H4 (cell line): Measurements from ENCODE around the gene PNKP. TPM values are rescaled to one million over a fixed set of nuclear protein-coding genes. Genes with fewer than 3 reads are reported as not detected.
A peak's percentile ranks its signal among the peaks of the same experiment; 100 is the strongest.

ENCODE experiments used
- DNase-seq: peaks from one replicate; pipeline ENCODE4 v3.0.0-alpha.2; 2015; ENCODE audit warnings: low spot score
- total RNA-seq: library from RNA; depleted of rRNA; stranded (reverse); fragments of >200 nt; shearing (Covaris generic); gene quantifications from 2 replicates; pipeline ENCODE4 v1.2.3, GENCODE V29; 2014

The PNKP gene
- total RNA-seq, 1 experiment from 2014 or later: 20.5 TPM

GRCh38 chr19:49860336-49861102 is 6.9 kb downstream of the PNKP start:
- no peak for DNase-seq

DNA sequence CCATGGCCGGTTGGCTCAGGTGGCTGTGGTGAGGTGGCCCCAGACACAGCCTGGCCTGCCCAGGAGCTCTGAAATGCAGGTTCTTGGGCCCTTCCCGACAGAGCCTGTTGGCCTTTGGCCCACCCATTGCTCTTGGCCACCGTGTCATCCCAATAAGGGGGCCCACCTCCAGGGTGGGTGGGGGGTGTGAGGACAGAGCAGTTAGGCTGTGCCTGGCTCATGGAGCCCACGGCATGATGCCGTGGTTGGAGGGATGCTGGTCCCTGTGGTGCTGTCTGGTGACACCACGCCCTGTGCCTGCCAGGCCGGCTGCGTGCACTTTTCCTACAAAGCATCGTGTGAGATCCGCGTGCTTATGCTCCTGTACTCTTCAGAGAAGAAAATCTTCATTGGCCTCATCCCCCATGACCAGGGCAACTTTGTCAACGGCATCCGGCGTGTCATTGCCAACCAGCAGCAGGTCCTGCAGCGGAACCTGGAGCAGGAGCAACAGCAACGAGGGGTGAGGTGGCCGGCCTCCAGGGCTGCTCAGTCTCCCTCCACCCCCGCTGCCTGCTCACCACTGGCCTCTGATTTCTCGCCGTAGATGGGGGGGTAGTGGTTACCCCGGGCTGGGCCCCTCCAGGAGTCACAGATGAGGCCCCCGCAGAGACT is 7.6 kb downstream of the PNKP start:
- DNase-seq: no peak

- no peak for DNase-seq
Observed at GRCh38 chr19:49858088-49858985, 9.0 kb downstream of the PNKP start.

- DNase-seq: no peak
Observed at GRCh38 chr19:49857838-49858087, 9.6 kb downstream of the PNKP start.

- DNase-seq: no peak
Observed at GRCh38 chr19:49857061-49857837, 10.1 kb downstream of the PNKP start.

- no peak for DNase-seq
Observed at GRCh38 chr19:49856574-49857021, 10.8 kb downstream of the PNKP start.

DNA sequence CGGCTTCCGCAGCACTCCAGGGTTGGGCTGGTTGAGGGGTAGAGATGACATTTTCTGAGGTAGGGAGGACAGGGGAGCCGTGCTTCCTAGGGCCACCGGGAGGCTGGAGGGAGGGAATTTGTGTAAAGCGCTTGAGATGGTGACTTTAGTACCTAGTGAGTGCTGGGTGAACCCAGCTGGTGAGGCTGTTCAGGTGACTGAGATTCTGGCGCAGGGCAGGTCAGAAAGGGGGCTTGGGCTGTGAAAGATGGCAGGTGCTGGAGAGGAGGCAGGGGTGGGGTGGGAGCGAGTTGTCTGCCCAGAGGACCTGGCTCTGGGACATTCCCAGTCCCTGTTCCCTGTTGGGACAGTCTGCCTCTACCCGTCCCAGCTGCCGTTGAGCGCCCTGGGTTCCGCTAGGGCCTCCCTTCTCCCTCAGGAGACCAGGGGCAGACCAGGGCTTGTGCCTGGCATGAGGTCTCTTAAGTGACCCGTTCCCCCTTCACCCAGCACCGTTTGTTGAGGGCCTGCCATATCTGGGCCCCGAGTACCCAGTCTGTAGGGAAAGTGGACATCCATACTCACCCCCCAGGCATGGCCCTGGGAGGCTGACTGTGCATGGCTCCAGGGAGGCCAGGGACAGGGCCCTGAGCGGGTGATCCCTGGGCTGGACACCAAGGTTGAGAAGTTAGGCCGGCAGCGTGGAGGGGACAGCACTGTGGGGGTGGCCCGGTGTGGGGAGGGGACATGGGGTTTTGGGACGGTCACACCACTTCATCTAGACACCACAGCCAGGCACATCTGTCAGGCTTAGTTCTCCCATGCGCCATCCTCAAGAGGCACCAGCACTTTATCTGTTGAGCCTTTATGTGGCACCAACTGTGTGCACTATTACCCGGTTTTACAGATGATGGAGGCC is 11.5 kb downstream of the PNKP start:
- DNase-seq: no peak

- DNase-seq: no peak
Observed at GRCh38 chr19:49855277-49855675, 12.1 kb downstream of the PNKP start.

DNA sequence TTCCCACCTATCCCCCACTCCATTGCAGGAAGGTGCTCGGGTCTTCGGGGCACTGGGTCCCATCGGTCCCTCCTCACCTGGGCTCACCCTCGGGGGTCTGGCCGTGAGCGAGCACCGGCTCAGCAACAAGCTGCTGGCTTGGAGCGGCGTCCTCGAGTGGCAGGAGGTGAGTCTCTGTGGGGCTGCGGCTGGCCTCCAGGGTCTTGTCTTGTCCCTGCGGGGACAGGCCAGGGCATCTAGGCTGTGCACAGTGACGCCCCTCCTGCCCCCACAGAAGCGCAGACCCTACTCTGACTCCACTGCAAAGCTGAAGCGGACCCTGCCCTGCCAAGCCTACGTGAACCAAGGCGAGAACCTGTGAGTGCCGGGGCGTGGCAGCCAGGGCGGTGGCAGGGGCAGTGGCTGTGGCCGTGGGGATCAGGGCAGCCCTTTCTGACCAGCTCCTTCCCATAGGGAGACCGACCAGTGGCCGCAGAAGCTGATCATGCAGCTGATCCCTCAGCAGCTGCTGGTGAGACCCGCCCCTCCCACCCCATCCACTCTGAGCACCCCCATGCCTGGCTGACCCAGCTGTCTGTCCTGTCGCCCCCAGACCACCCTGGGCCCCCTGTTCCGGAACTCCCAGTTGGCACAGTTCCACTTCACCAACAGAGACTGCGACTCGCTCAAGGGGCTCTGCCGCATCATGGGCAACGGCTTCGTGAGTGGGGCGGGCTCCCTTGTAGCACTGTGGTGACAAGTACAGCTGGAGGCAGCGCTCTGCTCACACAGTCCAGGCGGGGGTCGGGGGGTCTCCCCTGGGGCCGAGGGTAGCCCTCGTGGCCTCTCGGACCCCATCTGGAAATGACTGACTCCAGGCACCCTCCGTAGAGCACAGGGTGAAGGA is 12.8 kb downstream of the PNKP start:
- no peak for DNase-seq

DNA sequence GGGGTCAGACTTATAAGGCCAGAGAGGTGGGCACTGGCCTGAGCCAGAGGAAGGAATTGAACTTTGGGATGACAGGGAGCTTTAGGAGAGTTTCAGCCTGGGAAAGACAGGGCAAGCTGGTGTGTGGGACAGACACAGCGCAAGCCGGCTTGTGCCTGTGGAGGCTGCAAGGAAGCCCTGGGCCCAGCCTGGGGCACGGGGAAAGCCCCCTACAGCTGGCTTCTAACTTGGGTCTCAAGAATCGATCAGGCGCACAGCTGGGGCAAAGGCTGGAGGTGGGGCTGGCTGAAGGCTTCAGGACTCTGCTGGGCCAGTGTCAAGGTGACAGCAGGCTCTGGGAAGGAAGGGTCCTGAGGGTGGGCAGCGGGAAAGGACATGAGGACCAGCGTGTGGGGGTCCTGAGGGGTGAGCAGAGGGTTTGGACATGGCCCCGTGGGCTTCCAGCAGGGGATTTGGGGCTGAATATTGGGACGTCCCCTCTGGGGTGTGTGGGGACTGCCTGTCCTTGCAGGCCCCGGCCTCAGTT is 13.5 kb downstream of the PNKP start:
- DNase-seq: no peak

- no peak for DNase-seq
Observed at GRCh38 chr19:49852631-49853126, 14.7 kb downstream of the PNKP start.

DNA sequence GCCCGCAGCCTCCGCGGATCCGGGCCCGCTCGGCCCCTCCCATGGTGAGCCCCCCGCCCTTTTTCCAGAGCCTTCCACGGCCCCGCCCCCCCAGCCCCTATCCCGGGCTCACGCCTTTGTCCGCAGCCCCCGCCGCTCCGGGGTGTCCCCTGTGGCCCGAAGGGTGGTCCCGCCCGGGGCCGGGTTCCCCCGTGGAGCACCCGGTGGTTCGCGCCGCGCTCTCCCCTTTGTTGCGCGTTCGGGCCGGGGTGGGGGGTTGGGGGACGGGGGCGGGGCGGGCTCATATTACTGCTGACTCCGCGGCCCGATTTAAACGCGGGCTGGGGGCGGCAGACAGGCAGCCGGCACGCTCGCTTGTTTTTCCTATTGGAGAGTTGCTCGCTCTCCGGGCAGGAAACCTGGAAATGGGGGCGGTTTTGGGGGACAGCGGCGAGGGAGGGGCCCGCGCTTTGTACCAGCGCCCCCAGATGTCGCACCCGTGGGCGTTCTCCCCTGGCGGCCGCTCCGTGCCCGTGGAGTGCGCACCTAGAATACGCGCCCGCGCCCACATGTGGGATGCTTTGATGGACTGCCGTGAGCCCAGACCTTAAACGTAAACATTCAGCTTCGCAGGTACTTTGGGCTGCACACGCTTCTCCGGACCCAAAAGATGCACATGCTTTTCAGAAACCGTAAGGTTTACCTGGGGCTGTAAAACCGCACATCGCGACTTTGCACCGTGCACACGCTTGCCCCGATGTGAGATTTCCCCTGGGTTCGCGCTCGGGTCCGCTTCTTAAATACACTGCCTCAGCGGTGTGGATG is 15.7 kb downstream of the PNKP start:
- no peak for DNase-seq

DNA sequence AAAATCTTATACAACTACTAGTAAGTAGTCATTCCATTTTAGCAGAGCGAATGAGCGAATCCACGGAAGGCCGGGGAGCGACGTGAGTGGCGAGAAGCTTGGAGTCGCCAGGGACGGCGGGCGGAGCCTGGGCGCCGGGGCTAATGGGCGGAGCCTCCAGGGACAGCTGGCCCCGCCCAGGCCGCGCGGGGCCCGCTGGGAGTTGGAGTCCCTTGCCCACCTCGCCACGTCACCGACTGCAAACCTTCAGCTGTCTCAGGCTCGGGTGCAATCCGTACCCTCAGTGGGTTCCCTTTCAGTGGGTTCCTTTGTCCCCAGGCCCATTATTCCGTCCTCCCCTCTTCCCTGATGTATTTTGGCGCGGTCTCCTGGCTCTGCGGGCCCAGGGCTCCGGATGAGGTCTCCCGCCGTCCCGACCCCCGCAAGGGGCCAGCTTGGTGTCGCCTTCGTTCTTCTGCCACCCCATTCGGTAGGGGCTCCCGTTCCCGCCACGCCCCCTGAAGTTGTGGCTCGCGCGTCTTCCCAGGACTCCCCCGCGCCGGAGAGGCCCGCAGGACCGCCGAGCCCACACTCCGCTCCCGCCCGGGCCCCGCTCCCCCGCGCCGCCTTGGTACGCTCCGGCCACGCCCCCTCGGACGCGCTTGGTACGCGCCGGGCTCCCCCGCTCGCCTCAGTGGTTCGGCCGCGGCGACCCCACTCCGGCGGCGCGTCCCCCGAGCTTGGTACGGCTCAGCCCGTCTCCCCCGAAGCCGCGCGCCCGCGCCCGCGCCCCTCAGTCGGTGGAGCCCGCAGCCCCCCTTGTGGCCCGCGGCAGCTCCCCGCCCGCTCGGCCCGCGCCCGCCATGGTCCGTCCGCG is 16.7 kb downstream of the PNKP start, which contains the start of gene PTOV1:
PTOV1 (plus strand) TSS at position 673 of the 856 bp plus-strand sequence.
- DNase-seq: peak; percentile 91

DNA sequence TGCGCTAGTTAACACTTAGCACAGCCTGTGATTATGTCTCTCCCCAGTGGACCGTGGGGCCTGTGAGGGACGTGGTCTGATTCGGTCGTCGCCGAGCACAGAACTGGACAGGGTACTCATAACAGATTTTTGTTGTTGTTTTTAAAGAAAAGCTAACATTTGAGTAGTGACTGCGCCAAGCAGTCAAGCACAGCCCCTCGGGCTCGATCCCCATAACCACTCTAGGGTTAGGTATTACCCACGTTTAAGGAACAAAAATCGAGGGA is 17.2 kb downstream of the PNKP start:
- DNase-seq: no peak

GRCh38 chr19:49849433-49850220 is 17.7 kb downstream of the PNKP start:
- DNase-seq: no peak

DNA sequence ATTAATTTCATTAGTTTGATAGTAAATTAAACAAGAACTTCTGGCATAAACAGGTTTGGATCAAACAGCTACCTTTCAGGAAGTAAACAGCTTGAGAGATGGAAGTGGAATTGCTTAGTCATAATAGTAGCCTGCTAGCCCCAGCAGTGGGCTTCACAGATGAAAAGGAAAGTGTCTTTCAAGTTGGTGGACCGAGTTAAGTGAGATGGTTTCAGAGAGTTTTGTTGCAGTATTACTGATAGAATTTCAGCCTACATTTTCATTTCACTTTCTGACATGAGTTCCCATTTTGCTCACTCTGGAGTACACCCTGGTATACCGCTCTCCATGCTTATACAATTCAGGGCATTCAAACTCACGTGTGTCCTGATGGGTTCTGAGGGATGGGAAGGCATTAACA is 18.4 kb downstream of the PNKP start:
- DNase-seq: no peak
